ENCODE results near the gene ALX4. TPM values are rescaled to one million over a fixed set of nuclear protein-coding genes. Genes with fewer than 3 reads are reported as not detected.

Gene ALX4
- polyA plus RNA-seq, 2 of the 4 experiments (the other 2 are of a cell fraction): 1.00 to 5.6 TPM

GRCh38 chr11:44328138-44328660 is 18.3 kb upstream of the ALX4 start (continued):
- TF ChIP-seq TP53 (CRISPR knock-in tag; IDR thresholded peaks at IDR 0.05) (no peak), USF2 (IDR thresholded peaks at IDR 0.05) (no peak), BHLHE40 (IDR thresholded peaks at IDR 0.05; ENCODE audit: low read depth, low read length) (no peak), HDAC2 (IDR thresholded peaks at IDR 0.05) (no peak)

GRCh38 chr11:44327730-44328129 is 17.8 kb upstream of the ALX4 start:
- FAIRE-seq (no peak), ATAC-seq (peak in 1 of 2 experiments; percentile 75; a peak in 3 of 6 replicates), DNase-seq (ENCODE audit: low read depth in 1 of 2, low spot score in 1 of 2) (peak in 1 of 2 experiments; percentile 29)
- Histone ChIP-seq H3K9me3 (no peaks in the 10 kb centered on the region), H3K4me3 (no peak overlapping the region), H3K4me1 (peaks cover 20% of the 10 kb centered on the region), H3K27ac (no peak overlapping the region), H3K4me2 (no peak overlapping the region)
- CTCF ChIA-PET: interaction anchor here (0.9 to 5.9 kb wide), 4 partner anchors 12 to 200 kb away, joined by 3 to 46 read pairs (median 13); no protein-coding TSS in a partner anchor
- TF ChIP-seq NFE2L2 (conservative IDR thresholded peaks at IDR 0.05; ENCODE audit: low read length) (no peak), POLR2AphosphoS2 (conservative IDR thresholded peaks at IDR 0.05; ENCODE audit: low read length) (no peak), SMC3 (IDR thresholded peaks at IDR 0.05) (peak; percentile 18; the same call in 1 of the 3 replicates), FOSL2 (IDR thresholded peaks at IDR 0.05) (no peak), FOSL2 (CRISPR knock-in tag; IDR thresholded peaks at IDR 0.05) (no peak), NR3C1 (IDR thresholded peaks at IDR 0.05) (no peak), RAD21 (conservative IDR thresholded peaks at IDR 0.05 in 1 of 2, IDR thresholded peaks at IDR 0.05 in 1 of 2) (peak; percentile 33 to 55; a peak in 4 of 5 replicates), CTCF (IDR thresholded peaks at IDR 0.05) (no peak; the same call in 2 of the 3 replicates), ATOH8 (CRISPR knock-in tag; IDR thresholded peaks at IDR 0.05; ENCODE audit: low read depth) (no peak), NPAS2 (CRISPR knock-in tag; IDR thresholded peaks at IDR 0.05; ENCODE audit: borderline replicate concordance) (no peak), JUNB (IDR thresholded peaks at IDR 0.05) (no peak)
- POLR2A ChIA-PET: no interaction called here
- 69% methylated on average over 10 of the region's 10 CpGs for WGBS (ENCODE audit: missing lambda C conversion rate)

GRCh38 chr11:44326615-44327475 is 16.9 kb upstream of the ALX4 start:
- POLR2A ChIA-PET: no interaction called here
- H3K9me3 ChIP-seq: no peaks in the 10 kb centered on the region
- H3K4me3 ChIP-seq: no peak overlapping the region
- ATAC-seq (peak; percentile 42 to 72; a peak in 4 of 6 replicates), FAIRE-seq (no peak), DNase-seq (ENCODE audit: low read depth in 1 of 2, low spot score in 1 of 2) (no peak)
- TF ChIP-seq RAD21 (conservative IDR thresholded peaks at IDR 0.05 in 1 of 2, IDR thresholded peaks at IDR 0.05 in 1 of 2) (peak; percentile 37 to 49; a peak in 3 of 5 replicates), SMC3 (IDR thresholded peaks at IDR 0.05) (peak; percentile 22; the same call in 2 of the 3 replicates), CTCF (IDR thresholded peaks at IDR 0.05) (peak; percentile 20; the same call in 1 of the 3 replicates), ZNF302 (CRISPR knock-in tag; IDR thresholded peaks at IDR 0.05) (no peak)
- 66% methylated on average over 15 of the region's 15 CpGs for WGBS (ENCODE audit: missing lambda C conversion rate)
- peaks cover 20% of the 10 kb centered on the region for H3K4me1 ChIP-seq
- no peak overlapping the region for H3K27ac ChIP-seq
- H3K4me2 ChIP-seq: no peak overlapping the region
- CTCF ChIA-PET: interaction anchor here (0.8 to 5.9 kb wide), 7 partner anchors 11 to 203 kb away, joined by 3 to 46 read pairs (median 4); no protein-coding TSS in a partner anchor

Measured in A549 (cell line).